ENCODE results near the gene GATAD2B.
A peak's percentile ranks its signal among the peaks of the same experiment; 100 is the strongest.

DNA sequence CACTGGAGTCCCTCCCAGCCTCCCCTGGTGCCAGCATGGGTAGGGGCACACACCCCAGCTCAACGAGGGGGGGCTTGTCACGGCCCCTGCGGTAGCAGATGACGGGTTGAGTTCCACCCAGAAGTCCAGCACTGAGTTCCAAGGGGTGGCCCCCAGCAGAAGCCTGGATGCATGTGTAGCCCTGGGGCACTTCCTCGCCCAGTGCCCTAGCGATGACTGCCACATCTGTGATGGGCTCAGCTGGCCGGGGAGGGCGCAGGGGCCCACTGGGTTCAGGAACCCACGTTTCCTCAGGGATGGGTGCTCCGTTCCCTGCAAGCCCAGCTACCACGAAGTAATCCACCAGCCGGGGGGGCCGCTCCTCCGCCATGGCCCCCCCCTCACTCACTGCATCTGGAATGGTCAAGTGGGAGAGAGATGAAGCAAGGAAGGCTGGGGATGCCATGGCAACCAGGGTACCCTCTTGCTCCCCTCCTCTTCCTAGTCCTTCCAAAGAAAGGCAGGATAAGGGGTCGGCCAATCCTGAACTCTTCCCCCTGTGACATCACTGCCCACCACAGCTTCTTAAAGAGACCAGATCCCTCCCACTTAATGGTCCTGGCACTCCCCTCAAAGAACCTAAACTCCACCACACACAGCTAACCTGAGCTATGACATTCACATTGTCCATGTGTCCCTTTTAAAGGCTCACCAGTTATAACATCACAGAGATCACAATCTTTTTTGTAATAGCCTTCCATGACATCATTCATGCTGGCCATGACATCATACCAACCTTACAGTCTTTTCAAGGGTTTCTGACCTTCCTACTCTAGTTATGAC lies 21.4 kb upstream of the GATAD2B start:
- peak in 2 of 3 donors; percentile 26 to 48 for TF ChIP-seq POLR2AphosphoS5 (IDR thresholded peaks at IDR 0.05)
- TF ChIP-seq, protein P1, sequence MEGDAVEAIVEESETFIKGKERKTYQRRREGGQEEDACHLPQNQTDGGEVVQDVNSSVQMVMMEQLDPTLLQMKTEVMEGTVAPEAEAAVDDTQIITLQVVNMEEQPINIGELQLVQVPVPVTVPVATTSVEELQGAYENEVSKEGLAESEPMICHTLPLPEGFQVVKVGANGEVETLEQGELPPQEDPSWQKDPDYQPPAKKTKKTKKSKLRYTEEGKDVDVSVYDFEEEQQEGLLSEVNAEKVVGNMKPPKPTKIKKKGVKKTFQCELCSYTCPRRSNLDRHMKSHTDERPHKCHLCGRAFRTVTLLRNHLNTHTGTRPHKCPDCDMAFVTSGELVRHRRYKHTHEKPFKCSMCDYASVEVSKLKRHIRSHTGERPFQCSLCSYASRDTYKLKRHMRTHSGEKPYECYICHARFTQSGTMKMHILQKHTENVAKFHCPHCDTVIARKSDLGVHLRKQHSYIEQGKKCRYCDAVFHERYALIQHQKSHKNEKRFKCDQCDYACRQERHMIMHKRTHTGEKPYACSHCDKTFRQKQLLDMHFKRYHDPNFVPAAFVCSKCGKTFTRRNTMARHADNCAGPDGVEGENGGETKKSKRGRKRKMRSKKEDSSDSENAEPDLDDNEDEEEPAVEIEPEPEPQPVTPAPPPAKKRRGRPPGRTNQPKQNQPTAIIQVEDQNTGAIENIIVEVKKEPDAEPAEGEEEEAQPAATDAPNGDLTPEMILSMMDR (IDR thresholded peaks at IDR 0.05 in 8 of 11, conservative IDR thresholded peaks at IDR 0.05 in 3 of 11): no peak
- TF ChIP-seq POLR2A (IDR thresholded peaks at IDR 0.05): no peak
